ENCODE data around the gene SYNDIG1L. TPM values are rescaled to one million over a fixed set of nuclear protein-coding genes. Genes with fewer than 3 reads are reported as not detected.

Gene SYNDIG1L
- total RNA-seq, 1 experiment from 2014 or later: not detected

DNA sequence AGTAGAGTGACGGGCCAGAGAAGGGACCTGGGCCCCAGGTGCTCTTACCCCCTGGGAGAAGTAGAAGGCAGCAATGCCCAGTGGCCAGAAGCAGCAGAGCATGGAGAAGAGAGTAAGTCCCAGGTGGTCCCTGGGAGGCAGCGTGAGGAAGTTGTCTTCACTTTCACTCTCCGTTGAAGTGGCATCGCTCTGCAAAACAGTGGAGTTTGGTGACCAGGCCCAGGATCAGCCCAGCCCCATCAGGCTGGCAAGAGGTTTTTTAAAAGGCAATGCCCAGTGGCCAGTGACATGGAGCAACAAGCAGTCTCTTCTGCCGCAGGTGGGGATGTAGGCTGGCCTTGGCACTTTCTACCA, 18.2 kb downstream of the SYNDIG1L start:
- no peak for ATAC-seq
- intact Hi-C loops (cut with micrococcal nuclease): no loop called here
- CTCF ChIA-PET: no interaction called here

DNA sequence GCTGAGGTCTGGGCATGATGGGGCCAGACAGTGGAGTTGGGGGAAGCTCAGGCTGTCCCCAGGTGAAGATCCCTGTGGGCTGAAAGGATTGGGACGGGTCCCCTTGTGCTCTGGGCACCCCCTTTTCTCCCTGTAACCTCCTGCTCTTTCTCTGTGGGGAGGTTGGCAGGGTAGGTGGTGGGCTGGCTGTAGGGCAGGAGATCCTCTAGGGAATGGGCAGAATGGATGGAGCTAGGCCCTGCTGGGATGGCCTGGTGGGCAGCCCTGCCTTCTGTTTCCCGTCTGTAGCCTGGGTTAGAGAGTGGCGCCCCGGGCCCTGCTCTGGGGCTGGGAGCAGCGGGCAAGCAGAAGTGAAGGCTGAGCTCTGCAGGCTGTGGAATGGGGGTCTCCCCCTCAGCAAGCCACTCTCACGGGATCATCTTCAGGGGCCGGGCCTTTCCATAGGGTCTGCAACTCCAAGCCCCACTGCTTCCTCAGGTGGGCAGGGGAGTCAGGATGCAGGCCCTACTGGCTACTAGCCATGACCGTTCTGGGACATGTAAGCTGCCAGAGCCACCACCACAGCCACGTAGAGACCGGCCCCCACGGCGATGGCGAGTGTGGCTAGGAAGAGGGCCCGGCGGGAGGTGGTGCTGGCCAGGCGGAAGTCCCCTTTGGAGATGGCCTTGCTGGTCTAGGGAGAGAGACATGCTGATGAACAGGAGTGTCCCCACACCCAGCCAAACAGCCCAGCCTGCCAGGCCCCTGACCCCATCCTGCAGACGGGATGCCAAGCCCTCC, 18.8 kb downstream of the SYNDIG1L start:
- Histone ChIP-seq H3K4me3 (ENCODE audit: low read length) (no peak overlapping the region), H3F3A (ENCODE audit: low read length, unreplicated experiment) (no peaks in the 10 kb centered on the region), H3K27ac (ENCODE audit: low read length) (no peak overlapping the region), H3K9me2 (replicated peaks; ENCODE audit: low read length) (no peaks in the 10 kb centered on the region), H4K20me1 (ENCODE audit: low read length) (no peaks in the 10 kb centered on the region), H3K27me3 (ENCODE audit: low read length) (peaks cover 29% of the 10 kb centered on the region), H3K4me1 (ENCODE audit: insufficient read depth, low read length) (no peaks in the 10 kb centered on the region), H2AFZ (ENCODE audit: low read length) (no peak overlapping the region), H3K4me2 (ENCODE audit: low read length) (no peak overlapping the region), H3K9me3 (ENCODE audit: low read length) (no peaks in the 10 kb centered on the region), H3K9ac (ENCODE audit: low read length) (no peak overlapping the region), H3K36me3 (ENCODE audit: low read depth, low read length) (no peaks in the 10 kb centered on the region), H3K79me2 (ENCODE audit: low read length) (no peaks in the 10 kb centered on the region)
- DNase-seq (no peak), ATAC-seq (no peak)
- no TSS peak for BruUV-seq (replicated peaks)
- POLR2A ChIA-PET (ENCODE audit: unreplicated experiment): no interaction called here
- CTCF ChIA-PET: no interaction called here
- intact Hi-C loops (cut with micrococcal nuclease): no loop called here
- no peak for TF ChIP-seq EZH2 (IDR thresholded peaks at IDR 0.05; ENCODE audit: low read length, unreplicated experiment)
- no peak for TF ChIP-seq EZH2phosphoT487 (IDR thresholded peaks at IDR 0.05; ENCODE audit: borderline replicate concordance, low read length)
- TF ChIP-seq, protein P1, sequence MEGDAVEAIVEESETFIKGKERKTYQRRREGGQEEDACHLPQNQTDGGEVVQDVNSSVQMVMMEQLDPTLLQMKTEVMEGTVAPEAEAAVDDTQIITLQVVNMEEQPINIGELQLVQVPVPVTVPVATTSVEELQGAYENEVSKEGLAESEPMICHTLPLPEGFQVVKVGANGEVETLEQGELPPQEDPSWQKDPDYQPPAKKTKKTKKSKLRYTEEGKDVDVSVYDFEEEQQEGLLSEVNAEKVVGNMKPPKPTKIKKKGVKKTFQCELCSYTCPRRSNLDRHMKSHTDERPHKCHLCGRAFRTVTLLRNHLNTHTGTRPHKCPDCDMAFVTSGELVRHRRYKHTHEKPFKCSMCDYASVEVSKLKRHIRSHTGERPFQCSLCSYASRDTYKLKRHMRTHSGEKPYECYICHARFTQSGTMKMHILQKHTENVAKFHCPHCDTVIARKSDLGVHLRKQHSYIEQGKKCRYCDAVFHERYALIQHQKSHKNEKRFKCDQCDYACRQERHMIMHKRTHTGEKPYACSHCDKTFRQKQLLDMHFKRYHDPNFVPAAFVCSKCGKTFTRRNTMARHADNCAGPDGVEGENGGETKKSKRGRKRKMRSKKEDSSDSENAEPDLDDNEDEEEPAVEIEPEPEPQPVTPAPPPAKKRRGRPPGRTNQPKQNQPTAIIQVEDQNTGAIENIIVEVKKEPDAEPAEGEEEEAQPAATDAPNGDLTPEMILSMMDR (conservative IDR thresholded peaks at IDR 0.05; ENCODE audit: low read depth, low read length): no peak

More for the DNA sequence above, 18.2 kb downstream of the SYNDIG1L start:
- no peaks in the 10 kb centered on the region for H3F3A ChIP-seq (ENCODE audit: low read length, unreplicated experiment)
- no peaks in the 10 kb centered on the region for H3K79me2 ChIP-seq (ENCODE audit: low read length)
- no peak overlapping the region for H3K4me3 ChIP-seq (ENCODE audit: low read length)
- H3K4me2 ChIP-seq (ENCODE audit: low read length): no peak overlapping the region
- DNase-seq: no peak
- no peak overlapping the region for H2AFZ ChIP-seq (ENCODE audit: low read length)
- no peaks in the 10 kb centered on the region for H3K9me3 ChIP-seq (ENCODE audit: low read length)
- H4K20me1 ChIP-seq (ENCODE audit: low read length): no peaks in the 10 kb centered on the region
- TF ChIP-seq EZH2 (IDR thresholded peaks at IDR 0.05; ENCODE audit: low read length, unreplicated experiment) (no peak), EZH2phosphoT487 (IDR thresholded peaks at IDR 0.05; ENCODE audit: borderline replicate concordance, low read length) (no peak)
- TF ChIP-seq, protein P1 (conservative IDR thresholded peaks at IDR 0.05; ENCODE audit: low read depth, low read length): no peak
- H3K27me3 ChIP-seq (ENCODE audit: low read length): peaks cover 34% of the 10 kb centered on the region
- H3K36me3 ChIP-seq (ENCODE audit: low read depth, low read length): no peaks in the 10 kb centered on the region
- no peaks in the 10 kb centered on the region for H3K9me2 ChIP-seq (replicated peaks; ENCODE audit: low read length)
- POLR2A ChIA-PET (ENCODE audit: unreplicated experiment): no interaction called here
- BruUV-seq (replicated peaks): no TSS peak
- H3K4me1 ChIP-seq (ENCODE audit: insufficient read depth, low read length): no peaks in the 10 kb centered on the region
- no peak overlapping the region for H3K9ac ChIP-seq (ENCODE audit: low read length)
- H3K27ac ChIP-seq (ENCODE audit: low read length): no peak overlapping the region

DNA sequence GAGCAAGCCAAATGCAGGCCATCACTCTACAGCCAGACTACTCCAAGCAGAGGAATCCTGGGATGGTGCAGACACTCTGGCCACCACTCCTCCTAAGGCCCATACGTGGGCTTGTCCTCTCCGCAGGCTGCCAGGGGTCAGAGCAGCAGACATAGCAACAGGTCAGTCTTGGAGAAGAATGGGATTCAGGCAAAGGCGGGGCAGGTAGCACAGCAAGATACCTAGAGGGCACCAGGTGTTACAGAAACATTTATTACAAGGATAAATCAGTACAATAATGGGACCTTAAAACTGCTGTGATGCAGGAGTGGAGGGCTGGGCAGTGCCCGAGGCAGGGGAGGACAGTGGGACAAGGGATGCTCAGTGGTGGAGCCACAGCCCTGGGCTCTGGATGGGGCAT, 20.3 kb downstream of the SYNDIG1L start:
- H3K4me2 ChIP-seq (ENCODE audit: low read length): no peak overlapping the region
- H3K9me3 ChIP-seq (ENCODE audit: low read length): no peaks in the 10 kb centered on the region
- H3K9me2 ChIP-seq (replicated peaks; ENCODE audit: low read length): no peaks in the 10 kb centered on the region
- no peaks in the 10 kb centered on the region for H4K20me1 ChIP-seq (ENCODE audit: low read length)
- no peak overlapping the region for H3K9ac ChIP-seq (ENCODE audit: low read length)
- H3K79me2 ChIP-seq (ENCODE audit: low read length): no peaks in the 10 kb centered on the region
- TF ChIP-seq, protein P1 (conservative IDR thresholded peaks at IDR 0.05; ENCODE audit: low read depth, low read length): no peak
- TF ChIP-seq EZH2phosphoT487 (IDR thresholded peaks at IDR 0.05; ENCODE audit: borderline replicate concordance, low read length) (no peak), EZH2 (IDR thresholded peaks at IDR 0.05; ENCODE audit: low read length, unreplicated experiment) (no peak)
- H3K36me3 ChIP-seq (ENCODE audit: low read depth, low read length): no peaks in the 10 kb centered on the region
- no peaks in the 10 kb centered on the region for H3F3A ChIP-seq (ENCODE audit: low read length, unreplicated experiment)
- DNase-seq (no peak), ATAC-seq (no peak)
- intact Hi-C loops (cut with micrococcal nuclease): no loop called here
- peaks cover 23% of the 10 kb centered on the region for H3K27me3 ChIP-seq (ENCODE audit: low read length)
- no TSS peak for BruUV-seq (replicated peaks)
- POLR2A ChIA-PET (ENCODE audit: unreplicated experiment): no interaction called here
- H3K4me1 ChIP-seq (ENCODE audit: insufficient read depth, low read length): no peaks in the 10 kb centered on the region
- H3K4me3 ChIP-seq (ENCODE audit: low read length): no peak overlapping the region
- no peak overlapping the region for H3K27ac ChIP-seq (ENCODE audit: low read length)
- CTCF ChIA-PET: no interaction called here
- no peak overlapping the region for H2AFZ ChIP-seq (ENCODE audit: low read length)
